Body of pancreas (tissue), 4 donors: ENCODE results near the gene CCBE1. TPM values are rescaled to one million over a fixed set of nuclear protein-coding genes. Genes with fewer than 3 reads are reported as not detected.

Source experiments
- ATAC-seq: fragments of 150-250 bp; one replicate; pipeline ENCODE4 v1.9.1; 2016
- DNase-seq, 4 donors: peaks; one replicate each; pipeline ENCODE4 v3.0.0-alpha.2; 2019
- H3K27ac ChIP-seq, 4 donors: fragments of 200-600 bp; sonication (generic); 1 replicate in 3 of 4; 2 replicates in 1 of 4; pipeline versions ENCODE4 v1.5.1 to v1.6.1; 2016 to 2019; ENCODE audit warnings: mild to moderate bottlenecking in 1 of 4, mixed read lengths in 1 of 4, moderate library complexity in 1 of 4
- H3K27me3 ChIP-seq, 2 donors: fragments of 200-600 bp; sonication (generic); one replicate each; pipeline ENCODE4 v1.6.0; 2016; ENCODE audit warnings: mild to moderate bottlenecking in 1 of 2
- H3K36me3 ChIP-seq, 2 donors: fragments of 200-600 bp; sonication (generic); replicated peaks in 1 of 2; 2 replicates each; pipeline ENCODE4 v1.5.1; 2016; ENCODE audit warnings: low read depth in 2 of 2; ENCODE audit not compliant: insufficient read depth in 1 of 2
- H3K4me1 ChIP-seq: fragments of 200-600 bp; sonication (generic); one replicate; pipeline ENCODE4 v1.6.0; 2016
- H3K4me3 ChIP-seq, 2 donors: fragments of 200-600 bp; sonication (generic); 1 replicate in 1 of 2; 2 replicates in 1 of 2; pipeline ENCODE4 v1.5.1; 2016 to 2019
- H3K9me3 ChIP-seq, 3 donors: fragments of 200-600 bp; sonication (generic); 1 replicate in 2 of 3; 2 replicates in 1 of 3; pipeline ENCODE4 v1.5.1; 2016
- CTCF ChIP-seq, 7 experiments: fragments of 450-650 bp in 4 of 7; fragments of 200-600 bp in 3 of 7; sonication (generic) in 3 of 7; IDR thresholded peaks; one replicate each; pipeline ENCODE4 v1.5.1; 2016 to 2019; ENCODE audit warnings: antibody characterized with exemption in 7 of 7
- POLR2A ChIP-seq, 3 donors: fragments of 450-650 bp; IDR thresholded peaks; one replicate each; pipeline ENCODE4 v1.6.1; 2016; ENCODE audit warnings: antibody characterized with exemption in 3 of 3, mild to moderate bottlenecking in 2 of 3
- WGBS, 2 donors: methylation state at CpG; one replicate each; pipeline ENCODE4 v1.1.5; 2017; 5-methylcytosine and 5-hydroxymethylcytosine counted together
- intact Hi-C: fragments of 100-400 bp; cut with DNase I; formaldehyde crosslinking; loops from one replicate; pipeline ENCODE4 v1.15.1; 2023
- total RNA-seq, 2 donors: library from RNA; depleted of rRNA; stranded (reverse); fragments of >200 nt; gene quantifications; one replicate each; pipeline ENCODE4 v1.1.0, GENCODE V29; 2016

CCBE1 gene
- total RNA-seq, 2 donors from 2014 or later = 0.99 to 4.4 TPM

- intact Hi-C loops = no loop called here
- H3K4me3 ChIP-seq = no peak overlapping the region
- ATAC-seq = no peak
- no peaks in the 10 kb centered on the region for H3K27me3 ChIP-seq
- DNase-seq = no peak
- H3K36me3 ChIP-seq = no peaks in the 10 kb centered on the region
- TF ChIP-seq CTCF (IDR thresholded peaks at IDR 0.05) (no peak), POLR2A (IDR thresholded peaks at IDR 0.05) (no peak)
- no peak overlapping the region for H3K27ac ChIP-seq
- no peaks in the 10 kb centered on the region for H3K9me3 ChIP-seq
- 77 to 78% methylated on average over 7 of the region's 7 CpGs for WGBS, 2 donors
- no peaks in the 10 kb centered on the region for H3K4me1 ChIP-seq
Observed at GRCh38 chr18:59658941-59659340, 38.3 kb downstream of the CCBE1 start.

GRCh38 chr18:59657012-59657411, 40.2 kb downstream of the CCBE1 start:
- H3K27me3 ChIP-seq = no peaks in the 10 kb centered on the region
- H3K36me3 ChIP-seq = no peaks in the 10 kb centered on the region
- H3K4me3 ChIP-seq = no peak overlapping the region
- ATAC-seq = no peak
- TF ChIP-seq CTCF (IDR thresholded peaks at IDR 0.05) (no peak), POLR2A (IDR thresholded peaks at IDR 0.05) (no peak)
- no peaks in the 10 kb centered on the region for H3K9me3 ChIP-seq
- H3K4me1 ChIP-seq = no peaks in the 10 kb centered on the region
- intact Hi-C loops = no loop called here
- WGBS, 2 donors = 75% methylated on average over 5 of the region's 5 CpGs
- DNase-seq = no peak
- no peak overlapping the region for H3K27ac ChIP-seq

GRCh38 chr18:59656373-59656887, 40.8 kb downstream of the CCBE1 start:
- H3K4me3 ChIP-seq = no peak overlapping the region
- no peak overlapping the region for H3K27ac ChIP-seq
- H3K36me3 ChIP-seq = no peaks in the 10 kb centered on the region
- intact Hi-C loops = no loop called here
- no peaks in the 10 kb centered on the region for H3K4me1 ChIP-seq
- no peaks in the 10 kb centered on the region for H3K9me3 ChIP-seq
- H3K27me3 ChIP-seq = no peaks in the 10 kb centered on the region
- TF ChIP-seq POLR2A (IDR thresholded peaks at IDR 0.05) (no peak), CTCF (IDR thresholded peaks at IDR 0.05) (no peak)
- no peak for DNase-seq
- WGBS, 2 donors = 80 to 84% methylated on average over 6 of the region's 6 CpGs
- ATAC-seq = no peak

GRCh38 chr18:59655676-59656075, 41.5 kb downstream of the CCBE1 start:
- Histone ChIP-seq H3K4me1 (no peaks in the 10 kb centered on the region), H3K27me3 (no peaks in the 10 kb centered on the region), H3K4me3 (no peak overlapping the region), H3K36me3 (no peaks in the 10 kb centered on the region), H3K27ac (no peak overlapping the region), H3K9me3 (no peaks in the 10 kb centered on the region)
- DNase-seq (no peak), ATAC-seq (no peak)
- 40 to 41% methylated on average over 1 to 2 of the region's 2 CpGs for WGBS, 2 donors
- intact Hi-C loops = no loop called here
- TF ChIP-seq CTCF (IDR thresholded peaks at IDR 0.05) = no peak
- TF ChIP-seq POLR2A (IDR thresholded peaks at IDR 0.05) = no peak

GRCh38 chr18:59651071-59651470, 46.2 kb downstream of the CCBE1 start:
- TF ChIP-seq CTCF (IDR thresholded peaks at IDR 0.05) (no peak), POLR2A (IDR thresholded peaks at IDR 0.05) (no peak)
- no peak for DNase-seq
- ATAC-seq = no peak
- Histone ChIP-seq H3K27ac (no peak overlapping the region), H3K9me3 (no peaks in the 10 kb centered on the region), H3K4me1 (no peaks in the 10 kb centered on the region), H3K36me3 (no peaks in the 10 kb centered on the region), H3K27me3 (no peaks in the 10 kb centered on the region), H3K4me3 (no peak overlapping the region)
- intact Hi-C loops = no loop called here
- WGBS, 2 donors = 60 to 62% methylated on average over 5 of the region's 5 CpGs
